Hepatocyte (in vitro differentiated cells): ENCODE results near the gene LRRC26.

Experiments used
- CTCF ChIP-seq: fragments of 200-600 bp; sonication (generic); IDR thresholded peaks from 2 replicates; pipeline ENCODE4 v1.5.1; 2016; ENCODE audit warnings: antibody characterized with exemption, mild to moderate bottlenecking; ENCODE audit not compliant: poor library complexity
- EZH2 ChIP-seq: fragments of 200-600 bp; sonication (generic); IDR thresholded peaks from 2 replicates; pipeline ENCODE4 v1.6.1; 2016; ENCODE audit warnings: antibody characterized with exemption, mild to moderate bottlenecking, borderline replicate concordance
- EZH2phosphoT487 ChIP-seq: fragments of 200-600 bp; sonication (generic); IDR thresholded peaks from one replicate; pipeline ENCODE4 v1.6.1; 2018; ENCODE audit warnings: antibody characterized with exemption, mild to moderate bottlenecking, low read depth, moderate library complexity; ENCODE audit not compliant: unreplicated experiment, severe bottlenecking

GRCh38 chr9:137198051-137198901 lies 28.4 kb upstream of the LRRC26 start:
- no peak for TF ChIP-seq CTCF
- no peak for TF ChIP-seq EZH2
- TF ChIP-seq EZH2phosphoT487 = no peak
